Measurements from ENCODE around the gene MGLL. TPM values are rescaled to one million over a fixed set of nuclear protein-coding genes. Genes with fewer than 3 reads are reported as not detected.

Gene MGLL
- total RNA-seq, 2 experiments from 2014 or later, result 19.2 to 21.6 TPM

DNA sequence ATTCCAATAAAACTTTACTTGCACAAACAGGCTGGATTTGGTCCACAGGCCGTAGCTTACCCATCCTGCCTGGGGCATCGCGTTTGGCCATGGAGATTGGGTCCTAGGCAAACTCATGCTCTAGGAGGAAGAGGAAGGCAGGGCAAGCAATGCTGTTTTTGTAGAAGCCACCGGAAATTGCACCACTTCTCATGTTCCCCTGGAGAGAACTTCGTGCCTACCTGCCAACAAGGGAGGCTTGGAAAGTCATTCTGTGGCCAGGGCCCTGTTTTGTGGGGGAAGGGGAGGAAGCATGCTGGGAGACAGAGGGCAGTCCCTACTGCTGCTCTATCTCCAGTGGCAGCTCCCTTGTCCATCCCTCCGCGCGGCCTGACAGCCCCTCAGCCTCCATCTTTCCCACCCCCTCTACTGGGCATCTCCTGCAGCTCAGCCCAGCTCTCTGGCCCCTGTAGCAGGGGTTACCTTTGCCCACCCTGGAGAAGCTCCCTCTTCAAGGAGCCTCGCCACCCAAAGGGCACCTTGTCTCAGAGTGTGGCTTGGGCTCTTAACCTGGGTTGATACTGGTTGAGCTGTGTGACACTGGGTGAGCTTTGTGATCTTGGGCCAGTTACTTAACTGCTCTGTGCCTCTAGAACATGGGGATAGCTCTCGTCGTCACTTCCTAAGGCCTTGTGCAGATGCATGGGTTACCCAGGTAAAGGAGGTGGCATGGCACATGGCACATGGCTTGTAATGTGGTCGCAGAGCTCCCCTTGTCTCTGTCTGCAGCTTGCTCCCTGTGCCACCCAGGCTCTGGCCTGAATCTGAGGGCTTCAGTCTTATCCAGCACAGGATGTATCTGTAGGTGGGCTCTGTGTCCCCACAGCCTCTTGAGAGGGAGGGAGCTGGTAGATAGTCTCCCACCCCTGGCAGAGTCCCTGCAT lies 143.4 kb downstream of the MGLL start:
- no peak overlapping the region for H3K4me2 ChIP-seq (ENCODE audit: low read length)

DNA sequence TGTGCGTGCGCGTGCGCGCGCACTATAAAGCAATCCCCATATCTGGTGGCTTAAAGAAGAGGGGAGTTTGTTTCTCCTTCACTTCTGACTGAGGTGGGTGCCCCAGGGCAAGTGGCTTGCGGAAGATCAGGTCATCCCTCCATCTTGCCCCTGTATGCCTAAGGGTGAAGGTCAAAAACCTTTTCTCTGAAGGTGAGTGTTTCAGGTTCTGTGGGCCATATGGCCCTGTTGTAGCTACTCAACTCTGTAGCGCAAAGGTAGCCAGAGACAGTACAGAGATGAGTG lies 144.1 kb downstream of the MGLL start:
- DNase-seq (ENCODE audit: low spot score), result no peak
- no peak overlapping the region for H3K27ac ChIP-seq (ENCODE audit: low read depth, low read length, poor library complexity, severe bottlenecking)
- no peaks in the 10 kb centered on the region for H3K9me2 ChIP-seq (ENCODE audit: insufficient read depth, low read length)
- POLR2A ChIA-PET, result interaction anchor here (0.8 to 1.2 kb wide), 2 partner anchors 76 to 101 kb away, joined by 3 to 4 read pairs; no protein-coding TSS in a partner anchor
- H3K4me3 ChIP-seq (ENCODE audit: low read depth, low read length, poor library complexity, severe bottlenecking), result no peak overlapping the region
- no peaks in the 10 kb centered on the region for H3K36me3 ChIP-seq (ENCODE audit: insufficient read depth, low read length)
- no peak overlapping the region for H3K4me2 ChIP-seq (ENCODE audit: low read length)
- H3K9me3 ChIP-seq (ENCODE audit: low read length), result no peaks in the 10 kb centered on the region
- intact Hi-C loops (cut with micrococcal nuclease; ENCODE audit: unreplicated experiment), result no loop called here
- H3K4me1 ChIP-seq (ENCODE audit: insufficient read depth, low read length, poor library complexity, severe bottlenecking), result peaks cover 25% of the 10 kb centered on the region
- no peaks in the 10 kb centered on the region for H3K79me2 ChIP-seq (ENCODE audit: insufficient read depth, low read depth, low read length)
- TF ChIP-seq CTCF (conservative IDR thresholded peaks at IDR 0.05; ENCODE audit: low read length), result no peak
- no peak for TF ChIP-seq EZH2phosphoT487 (IDR thresholded peaks at IDR 0.05; ENCODE audit: borderline replicate concordance, low read depth, low read length)
- no TSS peak for BruUV-seq (replicated peaks)
- H4K20me1 ChIP-seq (ENCODE audit: insufficient read depth, low read length), result no peaks in the 10 kb centered on the region
- CTCF ChIA-PET (ENCODE audit: unreplicated experiment), result no interaction called here
- H2AFZ ChIP-seq (ENCODE audit: low read length), result no peak overlapping the region

More for the DNA sequence above, 143.4 kb downstream of the MGLL start:
- Histone ChIP-seq H2AFZ (ENCODE audit: low read length) (no peak overlapping the region), H3K4me3 (ENCODE audit: low read depth, low read length, poor library complexity, severe bottlenecking) (no peak overlapping the region), H4K20me1 (ENCODE audit: insufficient read depth, low read length) (no peaks in the 10 kb centered on the region), H3K27ac (ENCODE audit: low read depth, low read length, poor library complexity, severe bottlenecking) (no peak overlapping the region), H3K9me2 (ENCODE audit: insufficient read depth, low read length) (no peaks in the 10 kb centered on the region), H3K4me1 (ENCODE audit: insufficient read depth, low read length, poor library complexity, severe bottlenecking) (peaks cover 19% of the 10 kb centered on the region), H3K36me3 (ENCODE audit: insufficient read depth, low read length) (no peaks in the 10 kb centered on the region), H3K9me3 (ENCODE audit: low read length) (no peaks in the 10 kb centered on the region), H3K79me2 (ENCODE audit: insufficient read depth, low read depth, low read length) (no peaks in the 10 kb centered on the region)
- ChIA-PET POLR2A (interaction anchor here (0.6 to 1.4 kb wide), 4 partner anchors 52 to 162 kb away, joined by 3 to 4 read pairs (median 3); no protein-coding TSS in a partner anchor), CTCF (ENCODE audit: unreplicated experiment) (no interaction called here)
- intact Hi-C loops (cut with micrococcal nuclease; ENCODE audit: unreplicated experiment), result no loop called here
- no peak for TF ChIP-seq CTCF (conservative IDR thresholded peaks at IDR 0.05; ENCODE audit: low read length)
- TF ChIP-seq EZH2phosphoT487 (IDR thresholded peaks at IDR 0.05; ENCODE audit: borderline replicate concordance, low read depth, low read length), result no peak
- DNase-seq (ENCODE audit: low spot score), result no peak
- no TSS peak for BruUV-seq (replicated peaks)

Measured in OCI-LY7 (cell line).